B cell (primary cell): ENCODE measurements around the gene PPP4R3A. TPM values are rescaled to one million over a fixed set of nuclear protein-coding genes. Genes with fewer than 3 reads are reported as not detected.

ENCODE experiments used
- ATAC-seq: fragments of 200-7000 bp; cut with Tn5 transposase; one replicate; pipeline ENCODE4 v1.10.0; 2021; ENCODE audit warnings: low read depth, mild to moderate bottlenecking, moderate number of reproducible peaks, moderate library complexity
- CTCF ChIA-PET: fragments of 350-600 bp; sonication (Branson Sonifier 250); formaldehyde crosslinking; loops from one replicate; lab custom pipeline; 2021; ENCODE audit warnings: antibody characterized with exemption, inconsistent platforms; lab: Charles Lee
- POLR2A ChIA-PET: fragments of 350-600 bp; sonication (Branson Sonifier 250); formaldehyde crosslinking; loops from one replicate; lab custom pipeline; 2021; ENCODE audit warnings: antibody characterized with exemption; lab: Charles Lee
- DNase-seq: peaks from one replicate; pipeline ENCODE4 v3.0.0; 2013
- H2AFZ ChIP-seq: 2 replicates; pipeline ENCODE4 v1.6.1; 2012; ENCODE audit warnings: mild to moderate bottlenecking, low read depth, low read length; ENCODE audit not compliant: insufficient read depth, poor library complexity, severe bottlenecking
- H3K27ac ChIP-seq, 2 donors: 1 replicate in 1 of 2; 2 replicates in 1 of 2; pipeline ENCODE4 v1.5.1; 2012 to 2013; ENCODE audit warnings: low read length in 2 of 2, mild to moderate bottlenecking in 2 of 2, moderate library complexity in 1 of 2
- H3K27me3 ChIP-seq, 4 experiments: fragments of 200-600 bp in 1 of 4; sonication (generic) in 1 of 4; replicated peaks in 1 of 4; 1 replicate in 2 of 4; 2 replicates in 2 of 4; pipeline versions ENCODE4 v1.6.1 to v1.7.0; 2013 to 2016; ENCODE audit warnings: low read length in 3 of 4, mild to moderate bottlenecking in 2 of 4, mixed read lengths in 1 of 4, moderate library complexity in 1 of 4; ENCODE audit not compliant: insufficient read depth in 4 of 4, control insufficient read depth in 3 of 4; ENCODE audit errors: control extremely low read depth in 1 of 4
- H3K36me3 ChIP-seq, 2 experiments: replicated peaks in 1 of 2; 1 replicate in 1 of 2; 2 replicates in 1 of 2; pipeline versions ENCODE4 v1.6.1 to v1.7.1; 2013; ENCODE audit warnings: low read length in 1 of 2; ENCODE audit not compliant: insufficient read depth in 2 of 2, control insufficient read depth in 1 of 2; ENCODE audit errors: control extremely low read depth in 1 of 2, extremely low read depth in 1 of 2
- H3K4me1 ChIP-seq, 2 donors: fragments of 200-600 bp in 1 of 2; sonication (generic) in 1 of 2; 1 replicate in 1 of 2; 2 replicates in 1 of 2; pipeline versions ENCODE4 v1.5.1 to v1.6.1; 2013 to 2017; ENCODE audit warnings: low read length in 2 of 2; ENCODE audit not compliant: control insufficient read depth in 2 of 2, insufficient read depth in 2 of 2
- H3K4me2 ChIP-seq: replicated peaks from 2 replicates; pipeline ENCODE3; 2012; ENCODE audit warnings: mild to moderate bottlenecking, low read depth, low read length; ENCODE audit not compliant: poor library complexity, severe bottlenecking
- H3K4me3 ChIP-seq, 5 experiments: fragments of 200-600 bp in 1 of 5; sonication (generic) in 1 of 5; 1 replicate in 3 of 5; 2 replicates in 2 of 5; pipeline versions ENCODE4 v1.5.1 to v1.7.0; 2011 to 2016; ENCODE audit warnings: low read length in 4 of 5, mild to moderate bottlenecking in 4 of 5, low read depth in 2 of 5, control low read depth in 1 of 5, moderate library complexity in 1 of 5; ENCODE audit not compliant: insufficient read depth in 1 of 5; ENCODE audit errors: control extremely low read depth in 1 of 5, extremely low read depth in 1 of 5
- H3K79me2 ChIP-seq: fragments of 200-600 bp; sonication (generic); one replicate; pipeline ENCODE4 v1.6.0; 2016; ENCODE audit warnings: low read length; ENCODE audit not compliant: control insufficient read depth, insufficient read depth
- H3K9ac ChIP-seq: fragments of 200-600 bp; sonication (generic); 2 replicates; pipeline ENCODE4 v1.6.1; 2017; ENCODE audit warnings: mild to moderate bottlenecking, low read length, moderate library complexity
- H3K9me3 ChIP-seq, 3 donors: one replicate each; pipeline versions ENCODE4 v1.6.1 to v1.7.1; 2013; ENCODE audit warnings: low read length in 2 of 3; ENCODE audit not compliant: control insufficient read depth in 2 of 3, insufficient read depth in 1 of 3; ENCODE audit errors: control extremely low read depth in 1 of 3
- H4K20me1 ChIP-seq: 2 replicates; pipeline ENCODE4 v1.6.0; 2012; ENCODE audit warnings: mild to moderate bottlenecking, low read length; ENCODE audit not compliant: insufficient read depth, control insufficient read depth, poor library complexity, severe bottlenecking
- H3K27ac Mint-ChIP-seq: one replicate; pipeline ENCODE4 v1.8.0; 2021; ENCODE audit warnings: mixed read lengths
- H3K27me3 Mint-ChIP-seq: one replicate; pipeline ENCODE4 v1.8.0; 2021; ENCODE audit warnings: mixed read lengths
- H3K4me1 Mint-ChIP-seq: one replicate; pipeline ENCODE4 v1.8.0; 2021; ENCODE audit warnings: mixed read lengths
- H3K4me3 Mint-ChIP-seq: one replicate; pipeline ENCODE4 v1.8.0; 2021; ENCODE audit warnings: mixed read lengths
- H3K9me3 Mint-ChIP-seq: one replicate; pipeline ENCODE4 v1.8.0; 2022; ENCODE audit warnings: mixed read lengths; ENCODE audit not compliant: insufficient read depth
- CTCF ChIP-seq: fragments of 200-600 bp; IDR thresholded peaks from one replicate; pipeline ENCODE4 v1.8.0; 2022; ENCODE audit warnings: antibody characterized with exemption, mild to moderate bottlenecking
- EZH2 ChIP-seq: IDR thresholded peaks from 2 replicates; pipeline ENCODE4 v1.6.1; 2012; ENCODE audit warnings: borderline replicate concordance, low read depth, mild to moderate bottlenecking, moderate library complexity, low read length; ENCODE audit not compliant: insufficient read depth, poor library complexity, severe bottlenecking
- WGBS: methylation state at CpG from one replicate; pipeline ENCODE4 v1.1.5; 2013; ENCODE audit warnings: missing lambda C conversion rate; ENCODE audit not compliant: insufficient coverage; 5-methylcytosine and 5-hydroxymethylcytosine counted together
- intact Hi-C: fragments of 100-400 bp; cut with micrococcal nuclease; formaldehyde crosslinking; loops from one replicate; pipeline ENCODE4 v1.10.0; 2022
- polyA plus RNA-seq: library from polyadenylated mRNA; depleted of rRNA; stranded (reverse); fragments of >200 nt; gene quantifications from 2 replicates; pipeline ENCODE4 v1.2.3, GENCODE V29; 2012
- total RNA-seq, 2 donors: library from RNA; stranded (reverse); fragments of 120-200 nt in 1 of 2; gene quantifications; 1 replicate in 1 of 2; 2 replicates in 1 of 2; pipeline versions ENCODE4 v1.2.3 to v1.2.4, GENCODE V29; 2013 to 2022

Gene PPP4R3A
- total and polyA plus RNA-seq, 2 donors (not counting 1 experiment from before 2014, with no cell fraction given) = 80.6 to 189 TPM

- H3K9ac ChIP-seq = no peak overlapping the region
- ATAC-seq = no peak
- H3K9me3 ChIP-seq = peaks cover 0 to 8% (median 0%) of the 10 kb centered on the region in 3 donors
- peaks cover 0 to 8% (median 2%) of the 10 kb centered on the region in 4 experiments for H3K27me3 ChIP-seq
- no peak for DNase-seq
- WGBS = 100% methylated on average over 1 of the region's 2 CpGs
- peaks cover 25% of the 10 kb centered on the region for H3K27me3 Mint-ChIP-seq
- no peak overlapping the region for H3K27ac Mint-ChIP-seq
- no peaks in the 10 kb centered on the region for H3K9me3 Mint-ChIP-seq
- no peaks in the 10 kb centered on the region for H3K4me1 ChIP-seq
- POLR2A ChIA-PET = no interaction called here
- no peaks in the 10 kb centered on the region for H3K4me1 Mint-ChIP-seq
- no peak overlapping the region for H3K4me3 Mint-ChIP-seq
- no peaks in the 10 kb centered on the region for H3K36me3 ChIP-seq
- no peak overlapping the region for H2AFZ ChIP-seq
- H3K79me2 ChIP-seq = no peaks in the 10 kb centered on the region
- TF ChIP-seq EZH2 (no peak), CTCF (no peak)
- no peak overlapping the region for H3K27ac ChIP-seq
- no peak overlapping the region for H3K4me3 ChIP-seq
- no peaks in the 10 kb centered on the region for H4K20me1 ChIP-seq
- H3K4me2 ChIP-seq = no peak overlapping the region
- intact Hi-C loops = no loop called here
- CTCF ChIA-PET = no interaction called here
Observed at GRCh38 chr14:91555531-91555930, 45.4 kb upstream of the PPP4R3A start.

- Mint-ChIP-seq H3K9me3 (no peaks in the 10 kb centered on the region), H3K27ac (no peak overlapping the region), H3K4me3 (no peak overlapping the region), H3K4me1 (no peaks in the 10 kb centered on the region), H3K27me3 (peaks cover 25% of the 10 kb centered on the region)
- Histone ChIP-seq H2AFZ (no peak overlapping the region), H3K4me2 (no peak overlapping the region), H3K4me3 (no peak overlapping the region), H3K9ac (no peak overlapping the region), H3K9me3 (peaks cover 0 to 8% (median 0%) of the 10 kb centered on the region in 3 donors), H3K27me3 (peaks cover 0 to 8% (median 2%) of the 10 kb centered on the region in 4 experiments), H3K4me1 (no peaks in the 10 kb centered on the region), H3K27ac (no peak overlapping the region), H3K79me2 (no peaks in the 10 kb centered on the region), H3K36me3 (no peaks in the 10 kb centered on the region), H4K20me1 (no peaks in the 10 kb centered on the region)
- POLR2A ChIA-PET = interaction anchor here (0.6 kb wide), 1 partner anchor 17 kb away, joined by 6 read pairs; no protein-coding TSS in a partner anchor
- WGBS = 89% methylated on average over 11 of the region's 11 CpGs
- CTCF ChIA-PET = no interaction called here
- no peak for ATAC-seq
- intact Hi-C loops = no loop called here
- no peak for TF ChIP-seq EZH2
- no peak for TF ChIP-seq CTCF
- no peak for DNase-seq
Observed at GRCh38 chr14:91554535-91555332, 44.6 kb upstream of the PPP4R3A start.
